IMR-90 (cell line): ENCODE measurements around the gene NUP210. TPM values are rescaled to one million over a fixed set of nuclear protein-coding genes. Genes with fewer than 3 reads are reported as not detected.

Experiments
- ATAC-seq: fragments of 200-7000 bp; cut with Tn5 transposase; 2 replicates; pipeline ENCODE4 v1.9.1; 2020; ENCODE audit warnings: low read depth, mild to moderate bottlenecking, moderate library complexity
- BruUV-seq: library from RNA; stranded (reverse); fragments of 400-500 nt; replicated peaks from 2 replicates; lab custom pipeline; 2021; lab: Mats Ljungman, UMichigan
- CTCF ChIA-PET: fragments of 300-600 bp; formaldehyde crosslinking; extraction: SDS; loops from one replicate; lab custom pipeline; 2021; ENCODE audit warnings: antibody characterized with exemption; lab: Yijun Ruan, JAX
- POLR2A ChIA-PET: fragments of 300-600 bp; sonication (Branson Sonifier 250); formaldehyde crosslinking; loops from one replicate; lab custom pipeline; 2022; ENCODE audit warnings: antibody characterized with exemption; ENCODE audit not compliant: unreplicated experiment; lab: Charles Lee
- DNase-seq: peaks from one replicate; pipeline ENCODE4 v3.0.0; 2013
- H2AFZ ChIP-seq: replicated peaks from 2 replicates; pipeline ENCODE3; 2013; ENCODE audit warnings: low read length, mild to moderate bottlenecking; ENCODE audit not compliant: poor library complexity
- H2AK5ac ChIP-seq: 2 replicates; pipeline ENCODE4 v1.6.1; 2013; ENCODE audit warnings: low read depth, low read length, inconsistent platforms
- H2AK9ac ChIP-seq: replicated peaks from 2 replicates; pipeline ENCODE3; 2013; ENCODE audit warnings: mild to moderate bottlenecking, low read depth, low read length, moderate library complexity; ENCODE audit not compliant: poor library complexity
- H2BK120ac ChIP-seq: 2 replicates; pipeline ENCODE4 v1.6.1; 2013; ENCODE audit warnings: low read depth, low read length, inconsistent platforms
- H2BK15ac ChIP-seq: 3 replicates; pipeline ENCODE4 v1.6.1; 2013; ENCODE audit warnings: low read depth, low read length, inconsistent platforms
- H2BK20ac ChIP-seq: 2 replicates; pipeline ENCODE4 v1.6.1; 2013; ENCODE audit warnings: low read depth, mild to moderate bottlenecking, inconsistent platforms, low read length, moderate library complexity
- H2BK5ac ChIP-seq: 2 replicates; pipeline ENCODE4 v1.6.1; 2013; ENCODE audit warnings: mild to moderate bottlenecking, low read depth, low read length, inconsistent platforms; ENCODE audit not compliant: poor library complexity, severe bottlenecking
- H3K14ac ChIP-seq: replicated peaks from 2 replicates; pipeline ENCODE4 v1.6.1; 2013; ENCODE audit warnings: low read depth, low read length, inconsistent platforms
- H3K18ac ChIP-seq: 2 replicates; pipeline ENCODE4 v1.6.1; 2013; ENCODE audit warnings: low read depth, low read length, control low read depth
- H3K23ac ChIP-seq: 2 replicates; pipeline ENCODE4 v1.6.1; 2013; ENCODE audit warnings: low read depth, low read length, inconsistent platforms
- H3K27ac ChIP-seq: 2 replicates; pipeline ENCODE4 v1.5.1; 2013; ENCODE audit warnings: mild to moderate bottlenecking, control low read depth, low read length; ENCODE audit not compliant: insufficient read depth
- H3K27me3 ChIP-seq: 2 replicates; pipeline ENCODE4 v1.6.1; 2013; ENCODE audit warnings: low read length; ENCODE audit not compliant: control insufficient read depth, insufficient read depth
- H3K36me3 ChIP-seq: 2 replicates; pipeline ENCODE4 v1.6.1; 2013; ENCODE audit warnings: low read length, mixed read lengths; ENCODE audit not compliant: control insufficient read depth, insufficient read depth
- H3K4ac ChIP-seq: 2 replicates; pipeline ENCODE4 v1.6.1; 2013; ENCODE audit warnings: low read depth, low read length, inconsistent platforms
- H3K4me1 ChIP-seq: 2 replicates; pipeline ENCODE4 v1.6.1; 2013; ENCODE audit warnings: low read length, mixed read lengths; ENCODE audit not compliant: control insufficient read depth, insufficient read depth
- H3K4me2 ChIP-seq: 2 replicates; pipeline ENCODE4 v1.6.1; 2013; ENCODE audit warnings: low read depth, mild to moderate bottlenecking, control low read depth, low read length, moderate library complexity
- H3K4me3 ChIP-seq: 2 replicates; pipeline ENCODE4 v1.5.1; 2013; ENCODE audit warnings: low read depth, mild to moderate bottlenecking, control low read depth, low read length, moderate library complexity; ENCODE audit not compliant: insufficient read depth
- H3K56ac ChIP-seq: 2 replicates; pipeline ENCODE4 v1.6.1; 2013; ENCODE audit warnings: low read length, inconsistent platforms; ENCODE audit not compliant: insufficient read depth; ENCODE audit errors: extremely low read depth
- H3K79me1 ChIP-seq, 2 experiments: 2 replicates each; pipeline ENCODE4 v1.6.1; 2013; ENCODE audit warnings: low read length in 2 of 2, inconsistent platforms in 1 of 2, low read depth in 1 of 2
- H3K9ac ChIP-seq: 2 replicates; pipeline ENCODE4 v1.6.1; 2013; ENCODE audit warnings: low read depth, low read length, control low read depth
- H3K9me1 ChIP-seq: 2 replicates; pipeline ENCODE4 v1.6.1; 2013; ENCODE audit warnings: low read length, inconsistent platforms; ENCODE audit not compliant: insufficient read depth
- H3K9me3 ChIP-seq: 2 replicates; pipeline ENCODE4 v1.6.1; 2013; ENCODE audit warnings: low read length; ENCODE audit not compliant: control insufficient read depth, insufficient read depth
- H4K20me1 ChIP-seq: 2 replicates; pipeline ENCODE4 v1.6.1; 2013; ENCODE audit warnings: low read length, inconsistent platforms; ENCODE audit not compliant: insufficient read depth
- H4K5ac ChIP-seq: 2 replicates; pipeline ENCODE4 v1.6.1; 2013; ENCODE audit warnings: mild to moderate bottlenecking, low read depth, low read length, control low read depth
- H4K8ac ChIP-seq, 2 experiments: 2 replicates each; pipeline ENCODE4 v1.6.1; 2013; ENCODE audit warnings: low read depth in 2 of 2, low read length in 2 of 2, control low read depth in 1 of 2, inconsistent platforms in 1 of 2
- H4K91ac ChIP-seq: 2 replicates; pipeline ENCODE4 v1.6.1; 2013; ENCODE audit warnings: low read depth, low read length, inconsistent platforms; ENCODE audit not compliant: insufficient read depth
- BHLHE40 ChIP-seq: fragments of 150-350 bp; IDR thresholded peaks from 2 replicates; pipeline ENCODE4 v1.6.1; 2016; ENCODE audit warnings: mild to moderate bottlenecking, low read depth, low read length
- CTCF ChIP-seq: conservative IDR thresholded peaks from 2 replicates; pipeline ENCODE4 v1.5.1; 2012; ENCODE audit warnings: mild to moderate bottlenecking, low read depth, low read length, improper control_type of control experiment
- ELK1 ChIP-seq: fragments of 150-350 bp; IDR thresholded peaks from 2 replicates; pipeline ENCODE4 v1.6.1; 2016; ENCODE audit warnings: low read depth, mild to moderate bottlenecking, low read length, moderate library complexity, borderline replicate concordance
- FOS ChIP-seq: fragments of 150-350 bp; IDR thresholded peaks from 2 replicates; pipeline ENCODE4 v1.6.1; 2016; ENCODE audit warnings: low read depth, low read length
- MAFK ChIP-seq: IDR thresholded peaks from 2 replicates; pipeline ENCODE4 v1.6.1; 2012; ENCODE audit warnings: low read depth, low read length, improper control_type of control experiment
- MAZ ChIP-seq: IDR thresholded peaks from 2 replicates; pipeline ENCODE4 v1.6.1; 2012; ENCODE audit warnings: low read depth, mild to moderate bottlenecking, low read length, improper control_type of control experiment, moderate library complexity, borderline replicate concordance
- MXI1 ChIP-seq: IDR thresholded peaks from 2 replicates; pipeline ENCODE4 v1.6.1; 2012; ENCODE audit warnings: low read depth, mild to moderate bottlenecking, low read length, moderate library complexity, borderline replicate concordance
- NFE2L2 ChIP-seq: fragments of 150-350 bp; IDR thresholded peaks from 2 replicates; pipeline ENCODE4 v1.6.1; 2016; ENCODE audit warnings: low read depth, mild to moderate bottlenecking, low read length
- POLR2A ChIP-seq: IDR thresholded peaks from 2 replicates; pipeline ENCODE4 v1.6.1; 2012; ENCODE audit warnings: mild to moderate bottlenecking, low read depth, low read length
- RAD21 ChIP-seq: IDR thresholded peaks from 2 replicates; pipeline ENCODE4 v1.6.1; 2012; ENCODE audit warnings: low read length, improper control_type of control experiment
- RCOR1 ChIP-seq: IDR thresholded peaks from 2 replicates; pipeline ENCODE4 v1.6.1; 2012; ENCODE audit warnings: mild to moderate bottlenecking, low read length, improper control_type of control experiment; ENCODE audit not compliant: insufficient replicate concordance
- RFX5 ChIP-seq: IDR thresholded peaks from 2 replicates; pipeline ENCODE4 v1.8.0; 2012; ENCODE audit warnings: low read depth, mild to moderate bottlenecking, low read length, moderate library complexity
- WGBS, 2 experiments: methylation state at CpG; one replicate each; pipeline versions ENCODE4 v1.1.5 to v1.1.7; 2013; ENCODE audit warnings: missing lambda C conversion rate in 2 of 2; ENCODE audit not compliant: insufficient read length in 1 of 2; ENCODE audit errors: extremely low coverage in 2 of 2; 5-methylcytosine and 5-hydroxymethylcytosine counted together
- dilution Hi-C: fragments of 300-500 bp; cut with HindIII; formaldehyde crosslinking; loops from one replicate; pipeline ENCODE4 v1.14.3; 2018; ENCODE audit warnings: low sequenced_read_pairs; ENCODE audit not compliant: unreplicated experiment
- in situ Hi-C: fragments of 300-500 bp; cut with MboI; formaldehyde crosslinking; loops from 3 replicates; pipeline ENCODE4 v1.14.3; 2019; ENCODE audit warnings: low sequenced_read_pairs, inconsistent platforms, mixed read lengths
- intact Hi-C: fragments of 100-400 bp; cut with micrococcal nuclease; formaldehyde crosslinking; loops from 2 replicates; pipeline ENCODE4 v1.10.0; 2022
- polyA plus RNA-seq, 3 experiments: library from polyadenylated mRNA; depleted of rRNA; stranded (reverse); fragments of >200 nt; gene quantifications; 2 replicates each; pipeline ENCODE4 v1.2.3, GENCODE V29; 2012; ENCODE audit warnings: low replicate concordance in 1 of 3
- total RNA-seq: library from RNA; depleted of rRNA; stranded (reverse); fragments of >200 nt; gene quantifications from 2 replicates; pipeline ENCODE4 v1.2.3, GENCODE V29; 2012

Gene NUP210
- total and polyA plus RNA-seq, 2 of the 4 experiments (the other 2 are of a cell fraction) = under 0.01 to 0.03 TPM

- Histone ChIP-seq H3K27ac (peak overlapping the region; percentile 42; the same call in 1 of the 2 replicates), H2BK5ac (peak overlapping the region; percentile 75), H3K9me1 (peaks cover 15% of the 10 kb centered on the region; the same call in 1 of the 2 replicates), H3K9ac (no peak overlapping the region), H3K56ac (no peak overlapping the region), H3K9me3 (no peaks in the 10 kb centered on the region), H4K20me1 (no peaks in the 10 kb centered on the region), H2BK20ac (peak overlapping the region; percentile 76), H2AK9ac (peak overlapping the region; percentile 0), H2AFZ (peak overlapping the region; percentile 83), H3K4me3 (no peak overlapping the region), H2BK120ac (peak overlapping the region; percentile 82), H3K4me1 (peaks cover 22% of the 10 kb centered on the region), H2BK15ac (peak overlapping the region; percentile 41; the same call in 1 of the 3 replicates), H3K18ac (peak overlapping the region; percentile 44; the same call in 1 of the 2 replicates), H3K4ac (peak overlapping the region; percentile 87), H2AK5ac (0 out of 2 replicates have a peak overlapping the region, but pooled peaks have one; percentile 1), H3K79me1 (no peaks in the 10 kb centered on the region), H3K23ac (peak overlapping the region; percentile 14; the same call in 1 of the 2 replicates), H4K5ac (no peak overlapping the region), H3K14ac (peak overlapping the region; percentile 48), H4K8ac (peak overlapping the region; percentile 25 to 63; a peak in 2 of 4 replicates), H3K4me2 (no peak overlapping the region), H3K36me3 (no peaks in the 10 kb centered on the region), H4K91ac (peak overlapping the region; percentile 58), H3K27me3 (no peaks in the 10 kb centered on the region; the same call in 1 of the 2 replicates)
- ChIA-PET POLR2A (no interaction called here), CTCF (no interaction called here)
- 4% methylated on average over 4 of the region's 20 CpGs; no CpG with 5 or more reads in 1 of the 2 experiments for WGBS, 2 experiments
- intact Hi-C loops = no loop called here
- ATAC-seq (peak; percentile 88), DNase-seq (peak; percentile 84)
- in situ Hi-C loops = no loop called here
- no TSS peak for BruUV-seq
- TF ChIP-seq CTCF (no peak), MAFK (no peak), MXI1 (no peak), MAZ (peak; percentile 56; the same call in 1 of the 2 replicates), FOS (peak; percentile 88), POLR2A (no peak), BHLHE40 (no peak), ELK1 (no peak), RCOR1 (no peak), RAD21 (no peak), RFX5 (no peak), NFE2L2 (no peak)
- dilution Hi-C loops = no loop called here
These were observed 40.8 kb downstream of the NUP210 start for GRCh38 chr3:13379201-13379830.
